DND-41 (cell line): ENCODE data around the gene FMOD.

Source experiments
- ATAC-seq: fragments of 200-7000 bp; cut with Tn5 transposase; 3 replicates; pipeline ENCODE4 v1.9.1; 2021; ENCODE audit warnings: low read depth; ENCODE audit not compliant: insufficient read depth
- DNase-seq: peaks from one replicate; pipeline ENCODE4 v3.0.0-alpha.2; 2020
- H2AFZ ChIP-seq: 2 replicates; pipeline ENCODE4 v1.6.0; 2012; ENCODE audit warnings: low read depth, low read length
- H3K27ac ChIP-seq: 2 replicates; pipeline ENCODE4 v1.5.1; 2012; ENCODE audit warnings: low read length, inconsistent platforms
- H3K27me3 ChIP-seq: fragments of 200-600 bp; sonication (generic); 2 replicates; pipeline ENCODE4 v1.6.0; 2012; ENCODE audit warnings: low read length, mild to moderate bottlenecking, inconsistent platforms; ENCODE audit not compliant: insufficient read depth, poor library complexity
- H3K36me3 ChIP-seq: 2 replicates; pipeline ENCODE4 v1.5.1; 2012; ENCODE audit warnings: low read length, inconsistent platforms; ENCODE audit not compliant: insufficient read depth
- H3K4me1 ChIP-seq: 2 replicates; pipeline ENCODE4 v1.5.1; 2012; ENCODE audit warnings: mild to moderate bottlenecking, low read length; ENCODE audit not compliant: insufficient read depth
- H3K4me2 ChIP-seq: 2 replicates; pipeline ENCODE4 v1.6.0; 2012; ENCODE audit warnings: mild to moderate bottlenecking, moderate library complexity, low read length, inconsistent platforms; ENCODE audit not compliant: insufficient read depth
- H3K4me3 ChIP-seq, 2 experiments: fragments of 200-600 bp in 1 of 2; shearing (Covaris generic) in 1 of 2; 2 replicates each; pipeline ENCODE4 v1.5.1; 2012 to 2016; ENCODE audit warnings: inconsistent platforms in 2 of 2, low read length in 2 of 2, mild to moderate bottlenecking in 2 of 2, low read depth in 1 of 2, moderate library complexity in 1 of 2
- H3K79me2 ChIP-seq: 2 replicates; pipeline ENCODE4 v1.6.0; 2012; ENCODE audit warnings: low read length, inconsistent platforms; ENCODE audit not compliant: insufficient read depth
- H3K9ac ChIP-seq: 2 replicates; pipeline ENCODE4 v1.6.0; 2012; ENCODE audit warnings: low read depth, mild to moderate bottlenecking, inconsistent platforms, low read length, moderate library complexity
- H3K9me3 ChIP-seq: 2 replicates; pipeline ENCODE4 v1.5.1; 2012; ENCODE audit warnings: low read length, moderate library complexity, mild to moderate bottlenecking, inconsistent platforms; ENCODE audit not compliant: insufficient read depth, severe bottlenecking
- H4K20me1 ChIP-seq: 2 replicates; pipeline ENCODE4 v1.6.0; 2012; ENCODE audit warnings: low read length; ENCODE audit not compliant: insufficient read depth
- CTCF ChIP-seq: IDR thresholded peaks from 2 replicates; pipeline ENCODE4 v1.5.1; 2012; ENCODE audit warnings: borderline replicate concordance, low read length, moderate library complexity, mild to moderate bottlenecking; ENCODE audit not compliant: poor library complexity, severe bottlenecking; ENCODE audit errors: extremely low read depth
- EZH2 ChIP-seq: IDR thresholded peaks from 3 replicates; pipeline ENCODE4 v1.6.1; 2012; ENCODE audit warnings: borderline replicate concordance, low read depth, mild to moderate bottlenecking, moderate library complexity, low read length, inconsistent platforms; ENCODE audit not compliant: severe bottlenecking

Gene FMOD

DNA sequence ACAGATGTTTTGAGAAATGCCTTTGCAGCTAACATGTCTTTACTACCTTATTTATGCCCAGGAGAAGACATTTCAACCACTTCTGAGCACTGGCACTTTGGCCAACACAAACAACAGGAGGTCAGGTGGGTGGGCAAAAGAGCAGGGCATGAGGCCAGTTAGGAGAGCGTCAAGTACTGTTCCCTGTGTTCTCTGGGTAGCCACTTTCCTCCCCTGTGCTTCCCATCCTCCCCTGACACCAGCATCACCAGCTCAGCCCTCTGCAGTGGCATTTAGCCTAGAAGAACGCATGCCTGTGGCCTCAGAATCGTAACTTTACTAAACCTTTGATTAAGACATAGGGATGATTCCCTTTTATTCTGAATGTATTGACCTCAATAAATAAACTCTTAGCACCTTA lies 27.3 kb downstream of the FMOD start:
- Histone ChIP-seq H3K4me2 (peak overlapping the region; percentile 44), H3K9me3 (no peaks in the 10 kb centered on the region), H3K9ac (peak overlapping the region; percentile 58), H2AFZ (no peak overlapping the region), H3K36me3 (no peaks in the 10 kb centered on the region), H3K27me3 (no peaks in the 10 kb centered on the region), H3K4me3 (no peak overlapping the region), H3K4me1 (peaks cover 94% of the 10 kb centered on the region), H3K79me2 (no peaks in the 10 kb centered on the region), H4K20me1 (no peaks in the 10 kb centered on the region), H3K27ac (peak overlapping the region; percentile 98)
- ATAC-seq (no peak), DNase-seq (no peak)
- TF ChIP-seq CTCF = no peak
- TF ChIP-seq EZH2 = no peak

GRCh38 chr1:203322500-203323179 lies 28.3 kb downstream of the FMOD start:
- H3K36me3 ChIP-seq = no peaks in the 10 kb centered on the region
- H4K20me1 ChIP-seq = no peaks in the 10 kb centered on the region
- no peak overlapping the region for H3K4me3 ChIP-seq
- DNase-seq = no peak
- ATAC-seq = no peak
- peaks cover 86% of the 10 kb centered on the region for H3K4me1 ChIP-seq
- H3K27me3 ChIP-seq = no peaks in the 10 kb centered on the region
- peak overlapping the region; percentile 58 for H3K9ac ChIP-seq
- H3K27ac ChIP-seq = peak overlapping the region; percentile 98
- no peak for TF ChIP-seq EZH2
- TF ChIP-seq CTCF = no peak
- H3K79me2 ChIP-seq = no peaks in the 10 kb centered on the region
- H3K9me3 ChIP-seq = no peaks in the 10 kb centered on the region
- H3K4me2 ChIP-seq = no peak overlapping the region
- no peak overlapping the region for H2AFZ ChIP-seq

- H3K79me2 ChIP-seq = no peaks in the 10 kb centered on the region
- no peaks in the 10 kb centered on the region for H4K20me1 ChIP-seq
- H3K4me1 ChIP-seq = peaks cover 76% of the 10 kb centered on the region
- ATAC-seq (no peak), DNase-seq (no peak)
- peak overlapping the region in 1 of 2 experiments; percentile 40; a peak in 1 of 4 replicates for H3K4me3 ChIP-seq
- H3K9ac ChIP-seq = peak overlapping the region; percentile 58
- H3K36me3 ChIP-seq = no peaks in the 10 kb centered on the region
- no peaks in the 10 kb centered on the region for H3K27me3 ChIP-seq
- peak overlapping the region; percentile 57 for H3K4me2 ChIP-seq
- H2AFZ ChIP-seq = no peak overlapping the region
- H3K9me3 ChIP-seq = no peaks in the 10 kb centered on the region
- no peak for TF ChIP-seq CTCF
- TF ChIP-seq EZH2 = no peak
- peak overlapping the region; percentile 98 for H3K27ac ChIP-seq
Measured at GRCh38 chr1:203321273-203322052, 29.5 kb downstream of the FMOD start.
